NCI-H128 (cell line): ENCODE data around the gene SHISA8.

ENCODE experiments used
- DNase-seq: peaks from one replicate; lab custom pipeline; 2025; ENCODE audit not compliant: unreplicated experiment; lab: John Stamatoyannopoulos, UW

SHISA8 gene

DNA sequence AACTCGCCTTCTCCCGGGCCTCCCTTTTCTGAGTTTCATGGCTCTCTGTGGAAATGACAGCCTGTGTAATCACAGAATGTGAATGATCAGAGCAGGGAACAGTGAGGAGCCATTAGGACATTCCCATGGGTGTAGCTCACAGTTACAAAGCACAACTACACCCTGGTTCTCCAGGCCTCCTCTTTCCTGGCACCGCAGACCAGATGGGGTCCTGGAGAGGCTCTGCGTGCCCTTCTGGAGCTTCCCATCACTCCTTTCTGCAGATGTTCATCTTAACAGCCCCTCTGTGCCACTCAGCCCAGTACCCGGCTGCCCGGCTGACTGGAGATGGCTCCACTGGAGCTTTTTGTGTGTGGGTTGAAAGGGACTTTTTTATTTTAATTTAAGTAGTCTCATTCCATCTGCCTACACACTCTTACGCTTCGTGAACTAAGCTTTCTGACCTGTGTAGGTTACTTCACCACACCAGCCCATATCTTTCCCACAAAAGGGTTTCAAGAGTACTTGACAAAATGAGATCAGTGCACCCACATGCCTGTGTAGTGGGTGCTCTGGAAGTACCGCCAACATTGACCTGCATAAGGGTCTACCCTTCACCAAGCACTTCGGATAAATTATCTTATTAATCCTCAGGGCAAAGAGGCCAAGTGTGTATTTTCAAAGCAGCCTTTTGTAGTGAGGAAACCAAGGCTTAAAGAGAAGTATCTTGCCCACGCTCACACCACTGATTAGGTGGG, 52.2 kb downstream of the SHISA8 start:
- no peak for DNase-seq

- DNase-seq, result no peak
These were observed 52.7 kb downstream of the SHISA8 start for GRCh38 chr22:41862160-41862529.
